ENCODE data around the gene CHST11.

CHST11 gene

DNA sequence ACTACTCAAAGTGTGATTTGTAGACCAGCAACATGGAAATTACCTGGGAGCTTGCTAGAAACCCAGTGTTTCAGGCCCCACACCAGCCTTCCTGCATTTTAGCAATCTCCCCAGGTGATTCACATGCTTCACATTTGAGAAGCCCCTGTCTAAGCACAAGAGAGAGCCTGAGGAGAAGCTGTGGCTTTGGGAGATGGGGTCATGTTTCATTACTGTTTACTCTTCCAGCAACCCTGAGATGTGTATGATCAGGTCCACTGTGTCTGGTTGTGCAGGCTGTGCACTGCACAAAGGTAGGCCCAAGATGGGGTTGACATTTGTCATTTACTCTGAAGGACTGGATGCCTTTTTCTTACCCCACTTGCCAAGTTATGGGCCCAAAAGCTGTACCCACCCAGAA is 311.3 kb downstream of the CHST11 start:
- Histone ChIP-seq H3K27ac (ENCODE audit: low read depth, low read length) (no peak overlapping the region), H3K27me3 (ENCODE audit: control insufficient read depth in 1 of 2, insufficient read depth in 2 of 2, low read length in 2 of 2) (no peaks in the 10 kb centered on the region), H3K4me1 (ENCODE audit: insufficient read depth, low read length) (no peaks in the 10 kb centered on the region), H3K9ac (ENCODE audit: low read length) (no peak overlapping the region), H3K4me3 (ENCODE audit: low read depth in 1 of 2, low read length in 2 of 2) (no peak overlapping the region), H3K36me3 (ENCODE audit: insufficient read depth, low read length) (no peaks in the 10 kb centered on the region), H3K9me3 (ENCODE audit: low read length) (no peaks in the 10 kb centered on the region)

GRCh38 chr12:104769144-104769561 is 312.4 kb downstream of the CHST11 start:
- Histone ChIP-seq H3K36me3 (ENCODE audit: insufficient read depth, low read length) (no peaks in the 10 kb centered on the region), H3K27me3 (ENCODE audit: control insufficient read depth in 1 of 2, insufficient read depth in 2 of 2, low read length in 2 of 2) (no peaks in the 10 kb centered on the region), H3K9ac (ENCODE audit: low read length) (no peak overlapping the region), H3K4me1 (ENCODE audit: insufficient read depth, low read length) (no peaks in the 10 kb centered on the region), H3K27ac (ENCODE audit: low read depth, low read length) (no peak overlapping the region), H3K4me3 (ENCODE audit: low read depth in 1 of 2, low read length in 2 of 2) (no peak overlapping the region), H3K9me3 (ENCODE audit: low read length) (no peaks in the 10 kb centered on the region)

- Histone ChIP-seq H3K9ac (ENCODE audit: low read length) (no peak overlapping the region), H3K27me3 (ENCODE audit: control insufficient read depth in 1 of 2, insufficient read depth in 2 of 2, low read length in 2 of 2) (no peaks in the 10 kb centered on the region), H3K27ac (ENCODE audit: low read depth, low read length) (no peak overlapping the region), H3K4me3 (ENCODE audit: low read depth in 1 of 2, low read length in 2 of 2) (no peak overlapping the region), H3K36me3 (ENCODE audit: insufficient read depth, low read length) (no peaks in the 10 kb centered on the region), H3K4me1 (ENCODE audit: insufficient read depth, low read length) (no peaks in the 10 kb centered on the region), H3K9me3 (ENCODE audit: low read length) (no peaks in the 10 kb centered on the region)
These were observed 315.6 kb downstream of the CHST11 start for GRCh38 chr12:104772336-104772735.

DNA sequence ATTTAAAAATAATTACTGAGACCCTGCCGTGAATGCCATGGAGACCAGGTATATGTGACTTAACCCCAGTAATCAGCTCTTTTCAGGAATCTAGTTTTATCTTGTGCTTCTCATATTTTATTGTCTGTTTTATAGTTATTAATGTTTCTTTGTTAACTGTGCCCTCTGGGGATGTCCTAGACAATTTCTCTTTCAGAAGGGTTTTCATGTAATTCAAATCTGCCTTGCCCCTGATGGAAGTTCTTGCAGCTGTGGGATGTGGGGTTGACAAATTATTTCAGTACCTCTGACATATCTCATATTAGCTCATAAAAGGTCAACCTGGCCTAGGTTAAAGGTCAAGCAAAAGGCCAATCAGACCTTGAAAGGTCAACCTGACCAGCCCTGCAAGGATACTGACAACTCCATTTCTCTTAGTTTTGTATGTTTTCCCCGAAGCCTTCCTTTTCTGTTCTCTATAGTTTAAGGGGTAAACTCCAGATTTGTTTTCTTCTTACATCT is 319.0 kb downstream of the CHST11 start:
- Histone ChIP-seq H3K4me1 (ENCODE audit: insufficient read depth, low read length) (no peaks in the 10 kb centered on the region), H3K27me3 (ENCODE audit: control insufficient read depth in 1 of 2, insufficient read depth in 2 of 2, low read length in 2 of 2) (no peaks in the 10 kb centered on the region), H3K4me3 (ENCODE audit: low read depth in 1 of 2, low read length in 2 of 2) (no peak overlapping the region), H3K27ac (ENCODE audit: low read depth, low read length) (no peak overlapping the region), H3K9ac (ENCODE audit: low read length) (no peak overlapping the region), H3K9me3 (ENCODE audit: low read length) (no peaks in the 10 kb centered on the region), H3K36me3 (ENCODE audit: insufficient read depth, low read length) (no peaks in the 10 kb centered on the region)

DNA sequence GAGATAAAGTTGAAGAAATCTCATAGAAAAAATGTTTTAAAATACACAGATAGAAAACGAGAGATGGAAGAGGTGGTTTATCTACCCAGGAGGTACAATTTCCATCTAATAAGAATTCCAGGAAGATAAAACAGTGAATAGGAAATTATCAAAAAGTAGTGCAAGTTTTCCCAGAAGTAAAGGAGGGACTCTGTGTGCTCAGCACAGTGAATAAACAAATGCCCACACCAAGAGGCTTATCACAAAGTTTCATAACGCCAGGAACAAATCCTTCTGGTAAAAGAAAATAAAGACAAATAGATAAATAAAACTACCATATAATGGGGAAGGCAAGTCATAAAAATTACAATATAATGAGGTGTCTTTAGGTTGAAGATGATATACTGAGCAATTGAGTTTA is 322.4 kb downstream of the CHST11 start:
- H3K27ac ChIP-seq (ENCODE audit: low read depth, low read length) = no peak overlapping the region
- H3K9ac ChIP-seq (ENCODE audit: low read length) = no peak overlapping the region
- no peaks in the 10 kb centered on the region for H3K36me3 ChIP-seq (ENCODE audit: insufficient read depth, low read length)
- no peaks in the 10 kb centered on the region for H3K27me3 ChIP-seq (ENCODE audit: control insufficient read depth in 1 of 2, insufficient read depth in 2 of 2, low read length in 2 of 2)
- no peak overlapping the region for H3K4me3 ChIP-seq (ENCODE audit: low read depth in 1 of 2, low read length in 2 of 2)
- no peaks in the 10 kb centered on the region for H3K4me1 ChIP-seq (ENCODE audit: insufficient read depth, low read length)
- H3K9me3 ChIP-seq (ENCODE audit: low read length) = no peaks in the 10 kb centered on the region

GRCh38 chr12:104782296-104782695 is 325.5 kb downstream of the CHST11 start:
- H3K27ac ChIP-seq (ENCODE audit: low read depth, low read length) = no peak overlapping the region
- H3K27me3 ChIP-seq (ENCODE audit: control insufficient read depth in 1 of 2, insufficient read depth in 2 of 2, low read length in 2 of 2) = no peaks in the 10 kb centered on the region
- H3K4me3 ChIP-seq (ENCODE audit: low read depth in 1 of 2, low read length in 2 of 2) = no peak overlapping the region
- no peaks in the 10 kb centered on the region for H3K36me3 ChIP-seq (ENCODE audit: insufficient read depth, low read length)
- H3K4me1 ChIP-seq (ENCODE audit: insufficient read depth, low read length) = no peaks in the 10 kb centered on the region
- H3K9me3 ChIP-seq (ENCODE audit: low read length) = no peaks in the 10 kb centered on the region
- H3K9ac ChIP-seq (ENCODE audit: low read length) = no peak overlapping the region

- Histone ChIP-seq H3K27ac (ENCODE audit: low read depth, low read length) (no peak overlapping the region), H3K4me3 (ENCODE audit: low read depth in 1 of 2, low read length in 2 of 2) (no peak overlapping the region), H3K9me3 (ENCODE audit: low read length) (no peaks in the 10 kb centered on the region), H3K4me1 (ENCODE audit: insufficient read depth, low read length) (no peaks in the 10 kb centered on the region), H3K27me3 (ENCODE audit: control insufficient read depth in 1 of 2, insufficient read depth in 2 of 2, low read length in 2 of 2) (no peaks in the 10 kb centered on the region), H3K9ac (ENCODE audit: low read length) (no peak overlapping the region), H3K36me3 (ENCODE audit: insufficient read depth, low read length) (no peaks in the 10 kb centered on the region)
These were observed 327.8 kb downstream of the CHST11 start for GRCh38 chr12:104784592-104784991.

DNA sequence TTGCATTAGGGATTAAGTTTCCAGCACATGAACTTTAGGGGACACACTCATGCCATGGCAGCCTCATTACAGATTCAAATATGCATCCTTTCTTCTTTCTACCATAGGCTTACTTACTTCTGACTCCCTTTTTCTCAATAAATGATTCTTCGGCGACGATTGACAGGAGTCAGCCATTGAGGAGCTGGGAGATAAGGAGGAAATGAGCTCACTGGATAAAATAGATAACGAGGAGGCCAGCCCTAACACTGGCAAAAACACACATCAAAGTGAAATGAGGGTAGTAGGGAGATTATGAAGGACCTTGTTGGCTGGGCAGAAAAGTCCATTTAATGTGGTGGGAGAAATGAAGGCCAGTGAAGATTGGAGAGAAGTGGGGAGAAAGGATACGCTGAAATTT is 329.1 kb downstream of the CHST11 start:
- no peaks in the 10 kb centered on the region for H3K36me3 ChIP-seq (ENCODE audit: insufficient read depth, low read length)
- H3K4me1 ChIP-seq (ENCODE audit: insufficient read depth, low read length) = no peaks in the 10 kb centered on the region

DNA sequence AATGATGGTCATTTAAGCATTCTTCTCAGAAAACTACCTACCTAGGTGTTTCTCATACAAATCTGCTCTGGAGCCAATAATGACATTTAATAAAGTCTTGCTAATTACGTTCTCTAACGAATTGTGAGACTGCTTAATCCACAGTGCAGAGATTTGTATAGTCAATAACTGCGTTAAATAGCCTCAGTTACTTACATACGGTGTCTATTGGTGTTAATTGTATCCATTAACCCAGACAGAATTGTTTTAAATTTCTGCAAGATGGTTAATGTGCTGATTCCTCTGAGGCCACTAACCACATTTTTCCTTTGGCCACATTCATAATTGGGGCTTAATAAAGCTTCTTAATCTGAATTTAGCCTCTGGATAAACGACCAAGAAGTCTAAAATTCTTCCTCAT is 329.6 kb downstream of the CHST11 start:
- Histone ChIP-seq H3K27me3 (ENCODE audit: control insufficient read depth in 1 of 2, insufficient read depth in 2 of 2, low read length in 2 of 2) (no peaks in the 10 kb centered on the region), H3K27ac (ENCODE audit: low read depth, low read length) (no peak overlapping the region), H3K36me3 (ENCODE audit: insufficient read depth, low read length) (no peaks in the 10 kb centered on the region), H3K4me1 (ENCODE audit: insufficient read depth, low read length) (no peaks in the 10 kb centered on the region), H3K9ac (ENCODE audit: low read length) (no peak overlapping the region), H3K4me3 (ENCODE audit: low read depth in 1 of 2, low read length in 2 of 2) (no peak overlapping the region), H3K9me3 (ENCODE audit: low read length) (no peaks in the 10 kb centered on the region)

More for the DNA sequence above, 329.1 kb downstream of the CHST11 start:
- Histone ChIP-seq H3K9ac (ENCODE audit: low read length) (no peak overlapping the region), H3K27me3 (ENCODE audit: control insufficient read depth in 1 of 2, insufficient read depth in 2 of 2, low read length in 2 of 2) (no peaks in the 10 kb centered on the region), H3K9me3 (ENCODE audit: low read length) (no peaks in the 10 kb centered on the region), H3K27ac (ENCODE audit: low read depth, low read length) (no peak overlapping the region), H3K4me3 (ENCODE audit: low read depth in 1 of 2, low read length in 2 of 2) (no peak overlapping the region)

DNA sequence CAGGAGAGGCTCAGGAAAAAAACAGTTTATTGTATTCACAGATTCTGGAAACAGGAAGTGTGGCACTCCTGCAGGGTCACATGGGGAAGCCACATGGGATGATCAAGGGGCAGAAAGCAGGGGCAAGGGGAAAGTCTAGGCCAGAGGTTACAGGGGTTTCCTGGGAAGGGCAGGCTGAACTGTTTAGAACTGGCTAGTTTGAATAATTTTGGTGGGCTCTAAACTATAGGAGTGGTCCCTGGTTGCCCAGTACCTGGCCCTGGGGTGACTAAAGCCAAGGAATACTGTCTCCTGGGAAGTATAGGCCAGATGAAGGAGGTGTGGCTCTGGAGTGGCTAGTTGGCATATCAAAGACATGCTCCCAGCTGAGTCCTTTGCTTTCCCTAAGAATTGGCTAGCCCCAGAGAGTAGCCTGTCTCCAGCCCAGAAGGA is 332.1 kb downstream of the CHST11 start:
- Histone ChIP-seq H3K36me3 (ENCODE audit: insufficient read depth, low read length) (no peaks in the 10 kb centered on the region), H3K4me3 (ENCODE audit: low read depth in 1 of 2, low read length in 2 of 2) (no peak overlapping the region), H3K9ac (ENCODE audit: low read length) (no peak overlapping the region), H3K4me1 (ENCODE audit: insufficient read depth, low read length) (peaks cover 15% of the 10 kb centered on the region), H3K9me3 (ENCODE audit: low read length) (no peaks in the 10 kb centered on the region), H3K27ac (ENCODE audit: low read depth, low read length) (no peak overlapping the region), H3K27me3 (ENCODE audit: control insufficient read depth in 1 of 2, insufficient read depth in 2 of 2, low read length in 2 of 2) (no peaks in the 10 kb centered on the region)

DNA sequence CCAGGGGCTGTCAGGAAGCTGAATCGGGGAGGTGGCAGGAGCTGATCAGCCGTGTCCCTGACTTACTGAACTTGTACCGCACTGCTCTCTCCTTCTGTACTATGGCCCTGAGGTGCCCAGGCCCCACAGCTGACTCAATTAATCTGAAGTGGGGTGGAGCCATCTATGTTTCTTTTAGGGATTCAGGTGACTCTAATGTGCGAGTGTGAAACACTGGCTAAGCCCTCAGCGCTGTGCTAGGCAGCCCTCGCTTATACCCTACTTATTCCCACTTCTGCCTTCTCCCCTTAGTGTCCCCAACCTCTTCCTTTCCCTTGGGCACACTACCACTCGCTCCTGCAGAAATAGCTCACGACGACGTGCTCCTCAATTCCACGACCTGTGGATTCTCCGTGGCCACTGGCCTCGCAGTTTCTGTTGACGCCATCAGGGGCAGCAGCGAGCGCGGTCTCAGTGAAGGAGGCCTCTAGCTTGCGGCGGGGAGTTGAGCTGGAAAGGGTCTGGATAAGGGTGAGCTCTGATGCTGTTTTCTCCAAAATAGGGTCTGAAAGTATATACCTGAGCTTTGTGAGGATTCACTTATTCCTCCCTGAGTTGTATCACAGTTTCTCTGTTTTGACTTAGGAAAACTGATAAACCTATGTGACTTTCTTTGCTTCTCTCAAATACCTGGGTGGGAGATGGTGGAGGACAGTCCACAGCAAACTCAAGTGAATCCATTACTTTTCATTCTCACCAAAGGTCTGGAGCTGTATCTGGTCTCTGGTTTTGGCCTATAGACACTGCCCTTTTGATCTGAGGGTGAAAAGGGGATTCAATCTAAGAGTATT is 333.8 kb downstream of the CHST11 start:
- Histone ChIP-seq H3K4me3 (ENCODE audit: low read depth in 1 of 2, low read length in 2 of 2) (no peak overlapping the region), H3K36me3 (ENCODE audit: insufficient read depth, low read length) (no peaks in the 10 kb centered on the region), H3K27ac (ENCODE audit: low read depth, low read length) (no peak overlapping the region), H3K27me3 (ENCODE audit: control insufficient read depth in 1 of 2, insufficient read depth in 2 of 2, low read length in 2 of 2) (no peaks in the 10 kb centered on the region), H3K4me1 (ENCODE audit: insufficient read depth, low read length) (peaks cover 15% of the 10 kb centered on the region), H3K9me3 (ENCODE audit: low read length) (no peaks in the 10 kb centered on the region), H3K9ac (ENCODE audit: low read length) (no peak overlapping the region)

DNA sequence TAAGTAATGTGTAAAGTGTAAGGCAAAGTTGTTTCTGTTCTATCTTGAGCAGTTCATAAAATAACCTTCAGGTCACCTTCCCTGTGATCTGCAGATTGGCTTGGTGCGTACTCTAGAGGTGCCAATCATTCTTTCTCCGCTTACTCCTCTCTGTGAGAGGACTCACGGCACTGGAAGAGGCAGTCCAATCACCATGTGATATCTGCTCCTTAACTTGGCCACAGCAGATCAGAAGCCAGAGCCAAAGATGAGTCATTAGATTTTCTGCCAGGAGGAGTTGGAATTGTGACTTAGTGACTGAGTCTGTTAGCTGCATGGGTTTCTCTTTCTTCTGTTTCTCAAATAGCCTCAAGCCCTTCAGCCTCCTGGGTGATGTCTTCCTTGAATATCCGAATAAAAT is 335.8 kb downstream of the CHST11 start:
- Histone ChIP-seq H3K4me3 (ENCODE audit: low read depth in 1 of 2, low read length in 2 of 2) (peak overlapping the region in 1 of 2 donors; percentile 26), H3K9me3 (ENCODE audit: low read length) (no peaks in the 10 kb centered on the region)

More for the DNA sequence above, 335.8 kb downstream of the CHST11 start:
- Histone ChIP-seq H3K36me3 (ENCODE audit: insufficient read depth, low read length) (no peaks in the 10 kb centered on the region), H3K27me3 (ENCODE audit: control insufficient read depth in 1 of 2, insufficient read depth in 2 of 2, low read length in 2 of 2) (no peaks in the 10 kb centered on the region), H3K4me1 (ENCODE audit: insufficient read depth, low read length) (peaks cover 15% of the 10 kb centered on the region), H3K27ac (ENCODE audit: low read depth, low read length) (no peak overlapping the region), H3K9ac (ENCODE audit: low read length) (no peak overlapping the region)
